ENCODE results near the gene BCL7B. TPM values are rescaled to one million over a fixed set of nuclear protein-coding genes. Genes with fewer than 3 reads are reported as not detected.

BCL7B gene
- total RNA-seq, result 10 to 100 TPM; 68.9 to 71.6 TPM

DNA sequence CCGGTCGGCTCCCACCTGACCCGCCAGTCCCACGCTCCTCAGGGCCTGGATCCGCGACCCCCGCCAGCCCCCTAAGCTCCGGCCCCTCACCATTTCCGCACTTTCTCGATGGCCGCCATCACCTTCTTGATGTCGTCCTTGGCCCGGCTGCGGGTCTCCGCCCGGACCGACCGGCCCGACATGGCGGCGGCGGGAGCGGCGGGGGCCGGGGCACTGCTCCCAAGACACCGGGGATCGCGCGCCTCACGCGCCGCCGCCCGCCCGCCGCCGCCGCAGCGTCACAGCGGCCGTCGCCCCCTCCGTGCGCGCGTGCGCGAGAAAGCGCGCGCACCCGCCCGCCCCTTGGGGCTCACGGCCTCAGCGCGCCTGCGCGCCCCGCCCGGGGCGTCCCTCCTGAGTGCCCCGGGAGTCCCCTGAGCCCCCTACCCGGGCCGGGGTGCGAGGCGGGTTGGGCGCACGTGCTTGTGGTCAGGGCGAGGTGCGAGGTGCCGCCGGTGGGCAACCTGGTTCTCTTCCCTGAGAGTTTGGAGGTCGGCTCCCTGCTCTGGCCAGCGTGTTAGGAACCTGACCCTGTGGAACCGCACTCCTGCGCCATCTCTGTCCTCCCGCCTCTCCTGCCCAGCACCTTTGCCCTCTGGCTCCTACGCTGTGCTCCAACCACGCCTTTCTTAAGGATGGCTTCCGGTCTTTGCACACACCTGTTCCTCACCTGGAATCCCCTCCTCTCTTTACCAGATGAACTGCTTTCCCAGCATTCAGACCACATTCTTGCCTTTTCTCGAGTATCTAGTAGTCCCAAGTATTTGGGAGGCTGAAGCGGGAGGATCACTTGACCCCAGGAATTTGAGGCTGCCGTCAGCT is at the start of gene BCL7B:
Gene BCL7B, minus strand, starts transcription at position 294 of the 861 bp plus-strand sequence. Its CDS starts 112 bp downstream, at position 182.
- Mint-ChIP-seq H3K27ac (peak within 1 kb of the TSS; percentile 94), H3K4me3 (peak within 1 kb of the TSS; percentile 90), H3K36me3 (ENCODE audit: low read depth) (peaks cover 24% of the 10 kb centered on the region), H3K27me3 (no peaks in the 10 kb centered on the region), H3K4me1 (peaks cover 44% of the 10 kb centered on the region), H3K9me3 (no peaks in the 10 kb centered on the region)
- ChIA-PET CTCF (interaction anchor here (1.0 to 3.4 kb wide), 4 partner anchors 10 to 37 kb away, joined by 3 to 8 read pairs (median 6); partner anchors contain the start of genes BAZ1B and TBL2), POLR2A (interaction anchor here (0.7 to 4.9 kb wide), 14 partner anchors 9 to 181 kb away, joined by 3 to 100 read pairs (median 5); partner anchors contain the start of genes ABHD11, BAZ1B and TBL2)
- peak; percentile 83 for DNase-seq

DNA sequence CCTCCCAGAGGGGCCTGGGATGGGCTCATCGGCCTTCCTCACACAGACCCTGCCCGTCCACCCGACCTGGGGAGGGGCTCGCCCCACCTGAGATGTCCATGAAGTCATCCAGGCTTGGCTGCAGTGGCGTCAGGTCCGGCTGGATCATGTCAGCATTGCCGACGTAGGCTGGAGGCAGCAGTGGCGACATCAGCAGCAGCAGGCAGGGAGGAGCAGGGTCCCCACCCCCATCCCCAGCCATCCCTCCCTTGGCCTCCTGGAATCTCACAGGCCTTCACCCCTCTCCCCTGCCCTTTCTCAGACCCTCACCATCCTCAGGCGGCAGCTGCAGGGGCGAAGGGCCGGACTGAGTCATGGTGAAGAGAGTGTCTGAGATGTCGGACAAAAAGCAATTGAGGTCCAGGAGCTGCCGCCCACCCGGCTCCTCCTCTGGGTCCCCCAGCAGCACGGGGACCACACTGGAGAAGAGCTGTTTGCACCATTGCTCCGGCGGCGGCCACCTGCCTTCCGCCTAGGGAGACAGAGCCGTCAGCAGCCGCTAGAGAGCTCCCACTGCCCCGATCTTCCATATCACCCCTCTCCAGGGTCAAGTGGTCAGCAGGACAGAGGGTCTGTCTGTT is 48.2 kb upstream of the BCL7B start:
- Mint-ChIP-seq H3K4me3 (no peak overlapping the region), H3K4me1 (no peaks in the 10 kb centered on the region), H3K36me3 (ENCODE audit: low read depth) (no peaks in the 10 kb centered on the region), H3K9me3 (no peaks in the 10 kb centered on the region), H3K27me3 (peaks cover 14% of the 10 kb centered on the region), H3K27ac (no peak overlapping the region)
- no peak for DNase-seq
- POLR2A ChIA-PET, result interaction anchor here (1.5 to 2.1 kb wide), 2 partner anchors 111 to 129 kb away, joined by 4 to 14 read pairs; no protein-coding TSS in a partner anchor
- CTCF ChIA-PET, result interaction anchor here (0.7 to 5.9 kb wide), 12 partner anchors 8 to 539 kb away, joined by 3 to 77 read pairs (median 4); partner anchors contain the start of genes ABHD11, STX1A and VPS37D

DNA sequence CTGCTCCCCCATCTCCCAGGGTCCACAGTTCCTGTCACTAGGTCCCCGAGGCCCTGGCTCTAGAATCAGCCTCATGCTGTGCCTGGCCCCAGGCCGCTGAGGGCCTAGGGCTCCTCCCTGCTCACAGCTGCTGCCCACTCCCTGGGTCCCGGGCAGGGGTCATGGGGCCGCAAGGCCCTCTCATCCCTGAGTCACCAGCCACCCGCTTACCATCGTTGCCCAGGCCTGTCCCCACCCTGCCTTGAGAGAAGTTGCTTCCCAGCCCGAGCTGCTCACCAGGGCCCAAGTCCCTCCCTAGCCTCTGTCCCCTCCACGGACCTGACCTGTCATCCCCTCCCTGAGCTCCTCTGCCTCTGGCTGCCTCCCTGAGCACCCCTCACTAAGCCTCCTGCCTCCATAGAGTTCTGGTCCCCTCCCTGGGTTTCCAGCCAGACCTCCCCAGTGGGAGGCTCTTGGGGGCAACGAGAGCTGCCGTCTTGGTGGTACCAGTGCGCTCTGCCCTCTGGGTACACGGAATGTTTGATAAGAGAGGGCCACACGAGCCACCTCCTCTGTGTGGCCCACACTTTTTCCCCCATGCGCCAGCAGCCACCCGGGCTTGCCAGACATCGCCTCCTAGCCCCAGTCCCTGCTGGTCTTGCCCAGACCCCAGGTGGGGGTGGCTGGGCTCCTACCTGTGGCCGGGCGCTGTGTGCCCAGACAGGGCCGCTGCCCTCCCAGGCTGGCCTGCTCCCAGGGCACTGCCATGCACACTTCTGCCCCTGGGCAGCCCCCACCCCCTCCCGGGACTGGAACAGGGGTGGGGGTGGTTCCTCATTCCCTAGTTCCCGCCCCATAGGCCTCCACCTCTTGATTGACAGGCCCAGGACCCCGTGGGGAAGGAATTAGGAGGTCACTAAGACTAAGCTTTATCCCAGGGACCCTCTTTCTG is 45.5 kb upstream of the BCL7B start:
- ChIA-PET CTCF (interaction anchor here (0.6 to 4.8 kb wide), 3 partner anchors 114 to 378 kb away, joined by 3 to 54 read pairs (median 3); no protein-coding TSS in a partner anchor), POLR2A (no interaction called here)
- H3K36me3 Mint-ChIP-seq (ENCODE audit: low read depth), result no peaks in the 10 kb centered on the region
- peaks cover 11% of the 10 kb centered on the region for H3K27me3 Mint-ChIP-seq
- no peak overlapping the region for H3K4me3 Mint-ChIP-seq
- no peak for DNase-seq
- no peaks in the 10 kb centered on the region for H3K9me3 Mint-ChIP-seq
- no peaks in the 10 kb centered on the region for H3K4me1 Mint-ChIP-seq
- H3K27ac Mint-ChIP-seq, result no peak overlapping the region

DNA sequence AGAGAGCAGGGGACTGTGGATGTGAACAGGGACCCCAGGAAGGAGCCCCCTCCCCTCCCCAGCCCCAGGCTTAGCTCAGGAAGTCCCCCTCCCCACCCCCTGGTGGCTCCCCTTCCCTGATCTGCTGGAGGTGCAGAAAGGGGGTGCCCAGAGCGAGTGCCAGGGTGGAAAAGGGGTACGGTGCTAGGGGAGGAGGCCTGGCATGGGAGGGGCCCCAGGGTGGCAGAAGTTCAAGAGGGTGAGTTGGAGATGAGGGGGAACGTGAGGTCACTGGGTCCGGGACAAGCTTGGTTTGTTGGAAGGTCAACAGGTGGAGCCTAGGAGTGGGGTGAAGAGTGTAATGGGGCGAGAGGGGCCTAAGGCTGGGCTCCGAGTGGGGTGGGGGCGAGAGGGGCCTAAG is 42.4 kb upstream of the BCL7B start:
- CTCF ChIA-PET, result interaction anchor here (2.3 kb wide), 1 partner anchor 135 kb away, joined by 7 read pairs; no protein-coding TSS in a partner anchor
- H3K27me3 Mint-ChIP-seq, result peaks cover 15% of the 10 kb centered on the region

GRCh38 chr7:73599151-73599882 is 41.8 kb upstream of the BCL7B start:
- no peak for DNase-seq
- POLR2A ChIA-PET, result no interaction called here
- H3K36me3 Mint-ChIP-seq (ENCODE audit: low read depth), result no peaks in the 10 kb centered on the region
- peaks cover 15% of the 10 kb centered on the region for H3K27me3 Mint-ChIP-seq
- no peaks in the 10 kb centered on the region for H3K9me3 Mint-ChIP-seq
- no peak overlapping the region for H3K27ac Mint-ChIP-seq
- no peak overlapping the region for H3K4me3 Mint-ChIP-seq
- CTCF ChIA-PET, result interaction anchor here (2.3 kb wide), 1 partner anchor 135 kb away, joined by 7 read pairs; no protein-coding TSS in a partner anchor
- H3K4me1 Mint-ChIP-seq, result no peaks in the 10 kb centered on the region

More for the DNA sequence above, 42.4 kb upstream of the BCL7B start:
- POLR2A ChIA-PET, result no interaction called here
- Mint-ChIP-seq H3K9me3 (no peaks in the 10 kb centered on the region), H3K4me3 (no peak overlapping the region), H3K36me3 (ENCODE audit: low read depth) (no peaks in the 10 kb centered on the region), H3K27ac (no peak overlapping the region), H3K4me1 (no peaks in the 10 kb centered on the region)
- no peak for DNase-seq

DNA sequence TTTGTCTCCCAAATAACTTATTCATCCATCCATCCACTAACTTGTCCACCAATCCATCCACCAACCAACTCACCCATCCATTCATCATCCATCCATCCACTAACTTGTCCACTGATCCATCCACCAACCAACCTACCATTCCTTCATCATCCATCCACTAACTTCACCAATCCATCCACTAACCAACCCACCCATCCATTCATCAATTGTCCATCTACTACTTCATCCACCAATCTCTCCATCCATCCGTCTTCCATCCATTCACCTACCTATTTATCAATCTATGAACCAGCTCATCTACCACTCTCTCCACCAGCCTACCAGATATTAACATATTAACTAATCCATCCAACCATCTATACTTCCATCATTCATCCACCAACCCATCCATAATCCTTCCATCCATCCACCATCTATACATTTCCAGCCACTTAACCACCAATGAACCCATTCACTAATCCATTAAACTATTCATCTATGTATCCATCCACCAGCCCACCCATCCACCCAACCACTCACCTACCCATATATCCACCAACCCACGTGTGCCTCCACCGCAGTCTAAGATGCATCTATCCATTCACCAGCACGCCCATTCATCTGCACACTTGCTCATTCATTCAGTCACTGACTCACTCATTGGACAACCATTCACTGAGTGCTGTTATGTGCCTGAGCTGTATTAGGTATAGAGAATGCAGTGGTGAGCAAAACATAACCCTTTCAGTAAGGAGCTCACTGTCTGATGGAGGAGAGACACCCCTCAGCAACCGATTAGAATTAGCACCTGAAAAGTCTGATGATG is 40.7 kb upstream of the BCL7B start:
- H3K9me3 Mint-ChIP-seq, result no peaks in the 10 kb centered on the region
- no peaks in the 10 kb centered on the region for H3K36me3 Mint-ChIP-seq (ENCODE audit: low read depth)
- POLR2A ChIA-PET, result no interaction called here
- H3K27ac Mint-ChIP-seq, result no peak overlapping the region
- no peak overlapping the region for H3K4me3 Mint-ChIP-seq
- H3K4me1 Mint-ChIP-seq, result no peaks in the 10 kb centered on the region
- DNase-seq, result no peak
- peaks cover 13% of the 10 kb centered on the region for H3K27me3 Mint-ChIP-seq
- CTCF ChIA-PET, result interaction anchor here (1.1 to 2.3 kb wide), 2 partner anchors 8 to 136 kb away, joined by 4 to 7 read pairs; no protein-coding TSS in a partner anchor

DNA sequence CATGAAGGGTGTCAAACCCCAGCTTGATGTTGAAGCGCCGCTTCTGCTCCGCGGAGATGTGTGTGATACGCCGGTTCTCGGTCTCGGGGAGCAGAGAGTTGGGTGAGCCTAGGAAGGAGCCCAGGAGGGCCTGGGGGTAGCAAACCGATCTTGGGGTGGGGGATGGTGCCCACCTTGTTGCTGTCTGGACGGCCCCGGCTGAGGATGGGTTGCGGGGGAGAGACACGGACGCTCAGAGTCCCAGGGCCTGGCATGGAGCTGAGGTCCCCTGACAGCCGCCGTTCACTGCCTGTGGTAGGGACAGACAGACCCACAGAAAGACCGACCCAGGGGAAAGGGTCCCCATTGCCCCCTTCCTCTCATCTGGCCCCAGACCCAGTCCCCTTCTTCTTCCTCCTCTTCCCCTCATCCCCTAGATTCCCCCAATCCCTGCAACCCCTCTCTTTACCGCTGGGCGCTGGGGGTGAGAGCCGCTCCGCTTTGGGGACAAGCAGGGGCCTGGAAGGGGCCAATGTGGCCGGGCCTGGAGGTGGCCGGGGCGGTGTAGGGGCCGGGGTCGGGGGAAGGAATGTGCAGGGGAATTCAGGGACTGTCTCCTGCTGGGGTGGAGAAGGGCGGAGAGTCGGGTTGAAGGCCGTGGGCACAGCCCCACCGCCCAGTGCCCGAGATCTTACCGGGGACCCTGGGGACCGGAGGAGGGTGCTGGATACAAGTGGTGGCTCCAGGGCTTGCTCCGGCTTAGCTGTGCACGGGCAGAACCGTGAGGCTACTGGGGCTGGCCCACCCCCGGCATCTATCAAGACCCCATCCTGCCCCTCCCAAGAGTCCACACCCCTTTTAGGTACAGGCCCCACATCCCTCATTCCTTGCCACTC is 38.9 kb upstream of the BCL7B start:
- DNase-seq, result no peak
- CTCF ChIA-PET, result interaction anchor here (1.7 kb wide), 1 partner anchor 10 kb away, joined by 4 read pairs; no protein-coding TSS in a partner anchor
- POLR2A ChIA-PET, result interaction anchor here (0.7 kb wide), 1 partner anchor 74 kb away, joined by 3 read pairs; the partner anchor contains the start of gene BAZ1B
- H3K4me3 Mint-ChIP-seq, result no peak overlapping the region
- H3K4me1 Mint-ChIP-seq, result no peaks in the 10 kb centered on the region
- H3K36me3 Mint-ChIP-seq (ENCODE audit: low read depth), result no peaks in the 10 kb centered on the region
- no peaks in the 10 kb centered on the region for H3K9me3 Mint-ChIP-seq
- peaks cover 9% of the 10 kb centered on the region for H3K27me3 Mint-ChIP-seq
- no peak overlapping the region for H3K27ac Mint-ChIP-seq

DNA sequence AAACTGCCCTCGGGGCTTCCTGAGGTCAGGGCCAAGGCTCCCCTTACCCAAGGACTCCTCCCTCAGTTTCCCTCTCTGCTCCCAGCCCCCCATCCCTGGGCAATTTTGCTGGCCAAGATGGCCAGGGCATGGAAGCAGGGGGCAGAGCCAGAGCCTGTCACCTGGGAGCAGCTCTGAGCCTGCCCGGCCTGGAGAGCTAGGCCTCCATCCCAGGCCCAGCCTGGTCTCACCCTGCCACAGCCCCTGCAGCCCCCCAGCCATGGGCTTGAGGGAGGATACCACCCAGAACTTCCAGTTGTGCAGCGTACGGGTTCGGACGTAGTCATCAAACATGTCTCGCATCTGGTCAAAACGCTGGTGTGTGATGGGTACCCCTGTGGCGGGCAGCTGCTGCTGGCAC is 37.9 kb upstream of the BCL7B start:
- H3K36me3 Mint-ChIP-seq (ENCODE audit: low read depth), result no peaks in the 10 kb centered on the region
- POLR2A ChIA-PET, result interaction anchor here (0.7 kb wide), 1 partner anchor 73 kb away, joined by 3 read pairs; the partner anchor contains the start of gene BAZ1B
- H3K9me3 Mint-ChIP-seq, result no peaks in the 10 kb centered on the region
- no peak overlapping the region for H3K4me3 Mint-ChIP-seq
- no peak overlapping the region for H3K27ac Mint-ChIP-seq
- CTCF ChIA-PET, result interaction anchor here (1.7 kb wide), 1 partner anchor 11 kb away, joined by 4 read pairs; no protein-coding TSS in a partner anchor
- peaks cover 9% of the 10 kb centered on the region for H3K27me3 Mint-ChIP-seq
- no peaks in the 10 kb centered on the region for H3K4me1 Mint-ChIP-seq
- no peak for DNase-seq

DNA sequence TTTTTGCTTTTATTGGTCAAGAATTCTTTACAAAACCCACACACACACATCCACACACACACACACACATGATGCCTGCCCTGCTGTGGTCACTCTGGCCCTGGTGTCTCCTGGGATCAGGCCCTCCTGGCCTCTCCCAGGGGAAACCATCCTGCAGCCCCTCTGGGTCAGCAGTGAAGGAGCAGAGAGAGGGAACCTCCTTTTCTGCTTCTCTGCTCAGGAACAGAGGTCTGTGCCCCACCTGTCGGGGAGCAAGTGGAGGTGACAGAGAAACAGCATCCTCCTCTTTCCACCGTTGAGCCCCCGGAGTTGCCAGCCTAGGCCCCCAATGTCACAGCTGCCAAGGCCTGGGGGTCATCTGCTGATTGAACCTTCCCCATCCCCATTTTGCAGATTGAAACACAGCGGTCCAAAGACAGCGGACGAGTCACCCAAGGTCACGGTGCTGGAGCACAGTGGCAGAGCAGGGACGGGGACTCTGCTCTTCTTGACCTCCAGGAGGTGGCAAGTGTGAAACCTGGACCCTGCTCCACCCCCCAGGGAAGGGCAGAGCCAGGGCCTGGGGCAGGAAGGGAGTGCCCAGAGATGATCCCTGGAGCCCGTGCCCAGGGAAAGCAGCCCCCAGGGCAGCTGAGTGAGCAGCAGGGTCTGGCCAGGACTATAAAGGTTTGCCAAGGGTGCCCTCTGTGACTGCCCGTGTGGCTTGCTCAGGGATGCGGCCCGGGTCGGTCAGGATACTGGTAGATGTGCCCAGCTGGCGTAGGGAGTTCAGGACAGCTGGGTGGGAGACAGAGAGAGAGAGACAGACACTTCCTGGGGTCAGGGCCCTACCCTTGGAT is 35.9 kb upstream of the BCL7B start:
- no peak overlapping the region for H3K27ac Mint-ChIP-seq
- H3K36me3 Mint-ChIP-seq (ENCODE audit: low read depth), result no peaks in the 10 kb centered on the region
- ChIA-PET CTCF (no interaction called here), POLR2A (no interaction called here)
- no peaks in the 10 kb centered on the region for H3K9me3 Mint-ChIP-seq
- no peak overlapping the region for H3K4me3 Mint-ChIP-seq
- no peaks in the 10 kb centered on the region for H3K4me1 Mint-ChIP-seq
- no peak for DNase-seq
- peaks cover 8% of the 10 kb centered on the region for H3K27me3 Mint-ChIP-seq

DNA sequence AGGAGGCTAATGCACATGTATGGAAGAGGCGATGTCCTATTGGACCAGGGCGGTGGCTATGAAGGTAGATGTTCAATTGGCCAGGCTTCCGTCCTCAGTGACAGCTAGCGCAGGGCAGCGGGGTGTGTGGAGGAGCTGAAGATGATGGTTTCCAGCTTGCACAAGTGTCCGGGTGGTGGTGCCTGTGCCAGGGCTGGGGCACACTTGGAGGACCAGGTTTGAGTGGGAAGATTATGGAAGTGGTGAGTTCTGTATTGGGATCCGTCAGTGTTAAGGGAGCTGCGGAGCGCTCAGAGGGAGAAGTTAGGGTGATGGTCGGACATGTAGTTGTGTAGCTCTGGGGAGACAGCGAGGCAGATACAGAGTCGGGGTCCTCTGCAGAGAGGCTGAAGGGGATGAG is 29.4 kb upstream of the BCL7B start:
- CTCF ChIA-PET, result interaction anchor here (1.4 to 2.2 kb wide), 2 partner anchors 20 to 147 kb away, joined by 5 to 8 read pairs; no protein-coding TSS in a partner anchor
- no peak for DNase-seq
- Mint-ChIP-seq H3K9me3 (no peaks in the 10 kb centered on the region), H3K4me1 (peaks cover 12% of the 10 kb centered on the region), H3K27ac (no peak overlapping the region), H3K36me3 (ENCODE audit: low read depth) (no peaks in the 10 kb centered on the region), H3K27me3 (peaks cover 3% of the 10 kb centered on the region), H3K4me3 (no peak overlapping the region)
- POLR2A ChIA-PET, result interaction anchor here (0.9 to 1.8 kb wide), 3 partner anchors 8 to 67 kb away, joined by 3 to 8 read pairs (median 8); partner anchors contain the start of gene TBL2

Data from activated CD4-positive, alpha-beta memory T cell treated with anti-CD3 and anti-CD28 coated beads, Interleukin-2, amount 10 ng/mL, durations not matched to agents 7 days and 5 days (primary cell).